DMS 273 (cell line): ENCODE data around the gene GALNT17.
A peak's percentile ranks its signal among the peaks of the same experiment; 100 is the strongest.
"Not testable (repeated sequence)": the region's sequence is repeated elsewhere in the genome, so short reads cannot be mapped to it uniquely, and the experiment has no call there.

Experiments used
- DNase-seq: peaks from one replicate; lab custom pipeline; 2025; ENCODE audit not compliant: unreplicated experiment; lab: John Stamatoyannopoulos, UW

The GALNT17 gene

GRCh38 chr7:71604818-71605414, 473.0 kb downstream of the GALNT17 start:
- DNase-seq = no peak

DNA sequence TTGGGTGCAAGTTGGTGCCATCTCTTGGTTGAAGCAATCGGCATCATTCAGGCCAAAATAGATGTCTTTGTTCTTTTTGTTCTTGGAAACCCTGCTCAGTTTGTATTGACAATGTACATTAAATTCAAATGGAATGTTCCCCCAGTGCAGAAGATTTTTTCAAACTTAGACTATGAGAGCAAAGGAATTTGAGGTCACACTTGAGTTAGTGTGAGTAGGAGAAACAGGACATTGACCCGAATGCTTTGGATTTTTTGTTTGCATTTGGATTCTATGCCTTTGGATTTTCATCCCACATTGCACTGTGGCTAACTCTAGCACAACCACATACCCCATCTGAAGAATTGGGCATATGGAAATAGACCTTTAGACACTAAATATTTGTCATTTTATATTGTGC, 480.0 kb downstream of the GALNT17 start:
- DNase-seq = no peak

- peak; percentile 74 for DNase-seq
Measured at GRCh38 chr7:71612911-71613310, 481.0 kb downstream of the GALNT17 start.

GRCh38 chr7:71613313-71613712, 481.4 kb downstream of the GALNT17 start:
- peak; percentile 40 for DNase-seq

GRCh38 chr7:71615017-71615416, 483.1 kb downstream of the GALNT17 start:
- peak; percentile 67 for DNase-seq

DNA sequence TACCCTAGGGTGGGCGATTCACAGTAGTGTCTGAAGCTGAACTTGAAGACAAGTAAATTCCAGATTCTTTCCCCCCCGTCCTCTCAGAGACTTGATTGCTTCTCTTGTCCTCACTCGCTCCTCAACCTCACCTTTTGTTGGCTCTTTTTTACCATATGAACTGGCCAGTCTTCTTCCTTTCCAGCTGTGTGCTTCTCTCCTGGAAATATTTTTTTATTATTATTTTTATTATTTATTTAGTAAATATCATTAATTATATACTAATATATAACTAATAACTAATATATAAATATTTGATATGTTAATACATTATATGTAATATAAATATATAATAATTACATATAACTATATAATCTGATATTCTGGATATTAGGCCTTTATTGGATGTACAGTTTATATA, 484.3 kb downstream of the GALNT17 start:
- no peak for DNase-seq

- peak; percentile 92 for DNase-seq
Measured at GRCh38 chr7:71618278-71618677, 486.3 kb downstream of the GALNT17 start.

DNA sequence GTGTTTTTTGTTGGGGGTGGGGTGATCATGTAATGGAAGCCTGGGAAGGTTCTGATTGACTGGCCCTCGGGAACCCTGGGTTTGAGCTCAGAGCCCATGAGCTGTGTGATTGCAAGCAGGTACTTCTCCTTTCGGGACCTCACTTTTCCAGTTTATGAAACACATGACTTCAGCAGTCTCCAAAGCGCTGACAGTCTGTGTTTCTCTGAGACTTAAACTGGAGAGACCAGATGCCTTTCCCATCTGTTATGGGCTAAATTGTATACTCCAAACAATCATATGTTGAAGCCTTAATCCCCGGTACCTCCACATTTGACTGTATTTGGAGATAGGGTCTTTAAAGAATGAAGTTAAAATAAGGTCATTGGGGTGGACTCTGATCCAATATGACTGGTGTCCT, 493.6 kb downstream of the GALNT17 start:
- peak; percentile 98 for DNase-seq

DNA sequence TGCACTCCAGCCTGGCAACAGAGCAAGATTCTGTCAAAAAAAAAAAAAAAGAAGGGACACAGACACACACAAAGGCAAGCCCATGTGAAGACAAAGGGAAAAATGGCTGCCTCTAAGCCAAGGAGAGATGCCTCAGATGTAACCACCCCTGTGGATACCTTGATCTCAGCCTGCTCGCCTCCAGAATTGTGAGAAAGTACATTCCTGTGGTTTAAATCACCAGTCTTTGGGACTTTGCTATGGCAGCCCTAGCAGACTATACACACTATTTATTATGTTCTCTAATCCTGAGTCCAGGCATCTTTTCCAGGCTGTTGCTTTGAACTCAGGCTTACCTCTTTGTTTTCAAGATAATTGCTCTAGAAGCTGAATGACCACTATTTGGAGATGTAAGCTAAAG, 494.3 kb downstream of the GALNT17 start:
- peak; percentile 56 for DNase-seq

DNA sequence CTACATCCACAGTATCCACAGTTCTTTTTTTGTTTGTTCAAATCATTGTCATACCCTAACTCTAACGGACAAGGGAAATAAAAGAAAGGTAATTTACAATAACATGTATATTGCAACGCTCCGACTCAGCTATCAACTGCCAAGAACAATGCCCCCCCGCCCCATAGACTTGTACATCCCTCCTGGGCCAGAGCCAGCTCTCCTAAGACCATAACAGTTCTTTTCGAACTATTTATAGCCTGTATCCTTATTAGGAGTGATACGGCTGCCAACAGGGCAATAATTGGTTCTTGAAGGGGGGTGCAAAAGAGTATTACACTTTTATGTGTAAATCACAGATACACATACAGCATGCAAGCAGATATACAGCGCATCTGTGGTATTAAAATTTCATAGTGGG, 495.7 kb downstream of the GALNT17 start:
- DNase-seq = peak; percentile 70

DNA sequence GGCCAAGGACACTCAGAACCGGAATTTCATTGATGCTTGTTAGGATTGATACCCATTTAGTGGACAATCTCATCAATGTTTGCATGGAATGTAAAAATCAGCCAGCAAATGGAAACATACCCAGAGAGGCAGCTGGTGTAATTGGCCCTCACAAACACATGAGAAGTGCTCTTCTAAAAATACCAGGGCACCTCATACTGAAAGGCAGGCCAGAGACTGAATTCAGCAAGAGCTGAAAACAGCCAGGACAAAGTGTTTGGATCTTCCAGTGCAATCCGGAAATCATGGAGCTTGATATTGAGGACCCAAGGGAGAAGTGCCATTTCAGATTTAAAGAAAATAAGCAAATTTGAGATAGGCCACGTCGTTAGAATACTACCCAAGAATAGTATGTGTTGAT, 498.6 kb downstream of the GALNT17 start:
- DNase-seq = peak; percentile 24

DNA sequence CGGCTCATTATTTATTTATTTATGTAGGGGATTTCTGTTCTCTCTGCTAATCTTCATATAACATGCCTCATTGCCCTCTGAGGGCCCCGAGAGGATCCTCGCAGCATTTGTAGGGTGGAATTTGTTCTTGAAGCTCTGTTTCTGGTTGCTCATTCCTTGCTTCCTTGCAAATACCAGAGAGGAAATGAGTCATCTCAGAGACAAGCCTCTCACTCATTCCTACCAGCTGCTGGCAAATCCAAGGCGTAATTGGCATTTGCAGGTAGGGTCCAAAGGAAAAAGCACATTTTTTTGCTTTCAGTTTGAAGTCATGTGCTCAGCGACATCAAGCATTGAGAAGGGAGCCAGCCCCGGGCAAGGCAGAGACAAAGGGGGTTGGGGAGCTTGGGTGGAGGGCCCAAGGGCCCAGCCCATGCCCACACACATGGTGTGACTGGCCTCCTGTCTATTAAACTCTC, 501.6 kb downstream of the GALNT17 start:
- peak; percentile 81 for DNase-seq

DNA sequence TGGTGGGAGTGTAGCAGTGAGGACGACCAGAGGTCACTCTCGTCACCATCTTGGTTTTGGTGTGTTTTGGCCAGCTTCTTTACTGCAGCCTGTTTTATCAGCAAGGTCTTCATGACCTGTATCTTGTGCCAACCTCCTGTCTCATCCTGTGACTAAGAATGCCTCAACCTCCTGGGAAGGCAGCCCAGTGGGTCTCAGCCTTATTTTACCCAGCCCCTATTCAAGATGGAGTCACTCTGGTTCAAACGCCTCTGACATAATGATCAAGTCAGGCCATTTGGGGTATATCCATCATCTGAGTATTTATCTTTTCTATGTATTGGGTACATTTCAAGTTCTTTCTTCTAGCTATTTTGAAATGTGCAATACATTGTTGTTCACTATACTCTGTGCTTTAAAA, 503.9 kb downstream of the GALNT17 start:
- DNase-seq = not testable (repeated sequence)

- DNase-seq = peak; percentile 74
Measured at GRCh38 chr7:71636329-71636728, 504.4 kb downstream of the GALNT17 start.

GRCh38 chr7:71637578-71637977, 505.6 kb downstream of the GALNT17 start:
- peak; percentile 96 for DNase-seq

DNA sequence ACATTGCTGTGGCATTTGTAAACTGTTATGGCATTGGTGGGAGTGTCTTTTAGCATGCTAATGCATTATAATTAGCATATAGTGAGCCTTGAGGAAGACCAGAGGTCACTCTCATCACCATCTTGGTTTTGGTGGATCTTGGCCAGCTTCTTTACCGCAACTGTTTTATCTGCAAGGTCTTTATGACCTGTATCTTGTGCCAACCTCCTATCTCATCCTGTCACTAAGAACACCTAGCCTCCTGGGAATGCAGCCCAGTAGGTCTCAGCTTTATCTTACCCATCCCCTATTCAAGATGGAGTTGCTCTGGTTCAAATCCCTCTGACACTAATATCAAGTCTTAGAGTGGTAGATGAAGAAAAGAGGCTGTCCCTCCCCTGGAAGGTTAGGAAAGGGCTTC, 506.2 kb downstream of the GALNT17 start:
- DNase-seq = no peak

DNA sequence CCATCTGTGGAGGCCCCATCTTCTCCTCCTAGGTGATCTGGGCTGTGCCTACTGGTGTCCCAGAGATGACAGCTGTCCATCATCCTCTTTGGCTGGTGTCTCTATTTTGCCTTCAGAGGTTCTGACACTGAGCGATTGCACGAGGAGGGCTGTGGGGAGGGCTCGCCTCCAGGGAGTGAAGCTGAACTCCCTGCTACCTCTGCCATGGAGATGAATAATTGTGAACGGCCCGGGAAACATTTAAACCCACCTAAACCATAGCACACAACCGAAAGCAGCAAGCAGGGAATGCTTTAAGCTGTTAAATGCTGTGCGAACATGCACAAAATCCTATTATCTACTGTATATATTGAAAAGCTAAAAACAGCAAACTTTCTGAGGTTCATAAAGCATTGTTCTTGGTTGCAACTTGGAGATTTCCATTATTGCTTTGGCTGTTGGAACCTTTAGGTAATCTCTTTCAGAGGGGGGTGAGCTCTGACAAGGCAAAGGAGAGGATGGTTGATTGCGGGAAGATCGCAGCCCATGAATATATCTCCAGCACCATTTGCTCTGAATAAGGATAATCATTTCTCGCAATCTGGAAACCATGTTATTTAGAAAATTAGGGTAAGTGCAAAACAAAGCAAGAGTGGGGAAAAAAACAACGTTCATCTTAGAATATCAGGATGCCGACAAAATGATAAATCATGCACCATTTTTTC, 507.6 kb downstream of the GALNT17 start:
- DNase-seq = no peak

- not testable (repeated sequence) for DNase-seq
Measured at GRCh38 chr7:71643031-71643430, 511.1 kb downstream of the GALNT17 start.

- DNase-seq = no peak
Measured at GRCh38 chr7:71645836-71646235, 513.9 kb downstream of the GALNT17 start.

DNA sequence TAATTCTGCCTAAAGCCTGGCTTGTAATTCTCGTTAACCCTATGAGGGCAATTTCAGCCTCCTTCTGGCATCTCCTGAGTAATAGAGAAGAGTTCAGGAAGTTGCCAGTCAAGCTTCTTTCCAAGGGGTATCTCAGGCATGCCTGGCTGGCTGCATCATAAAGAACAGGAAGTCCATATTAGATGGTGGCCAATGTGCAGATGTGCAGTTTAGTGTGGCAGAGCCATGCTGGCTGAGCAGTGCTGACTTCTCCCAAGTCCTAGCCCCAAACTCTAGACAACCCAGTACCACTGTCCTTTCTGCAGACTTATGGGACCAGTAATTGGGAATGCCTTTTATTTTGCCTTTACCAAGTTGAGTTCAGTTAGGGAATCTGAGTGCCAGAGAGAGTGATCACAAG, 517.9 kb downstream of the GALNT17 start:
- no peak for DNase-seq

DNA sequence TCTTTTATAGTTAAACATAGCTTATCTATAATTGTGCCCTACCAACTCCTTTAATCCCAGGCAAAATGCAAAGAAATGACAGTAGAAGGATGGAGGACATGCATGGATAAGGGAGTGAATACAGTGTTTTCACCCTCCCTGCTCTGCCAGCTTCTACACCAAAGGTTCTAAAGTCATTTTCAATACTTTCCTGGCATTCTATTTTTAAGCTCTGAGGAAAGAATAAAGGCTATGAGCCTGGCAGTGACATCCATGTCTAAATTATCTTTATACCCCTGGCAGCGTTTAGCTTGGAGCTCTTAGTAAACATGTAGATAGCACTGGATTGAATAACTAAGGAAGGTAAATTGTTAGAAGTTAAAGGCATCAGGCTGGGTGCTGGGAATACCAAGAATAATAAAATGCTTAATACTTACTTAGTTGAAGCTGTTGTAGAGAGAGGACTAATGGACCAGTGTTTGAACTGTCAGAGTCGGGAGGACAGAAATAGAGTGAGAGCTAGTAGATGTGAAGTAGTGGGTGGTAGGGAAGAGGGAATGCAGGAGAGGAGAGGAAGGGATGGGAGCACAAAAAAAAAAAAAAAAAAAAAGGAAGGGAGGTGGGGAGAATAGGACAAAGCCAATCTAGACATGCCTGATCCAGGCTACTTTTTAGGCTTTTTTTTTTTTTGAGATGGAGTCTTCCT, 518.9 kb downstream of the GALNT17 start:
- no peak for DNase-seq

DNA sequence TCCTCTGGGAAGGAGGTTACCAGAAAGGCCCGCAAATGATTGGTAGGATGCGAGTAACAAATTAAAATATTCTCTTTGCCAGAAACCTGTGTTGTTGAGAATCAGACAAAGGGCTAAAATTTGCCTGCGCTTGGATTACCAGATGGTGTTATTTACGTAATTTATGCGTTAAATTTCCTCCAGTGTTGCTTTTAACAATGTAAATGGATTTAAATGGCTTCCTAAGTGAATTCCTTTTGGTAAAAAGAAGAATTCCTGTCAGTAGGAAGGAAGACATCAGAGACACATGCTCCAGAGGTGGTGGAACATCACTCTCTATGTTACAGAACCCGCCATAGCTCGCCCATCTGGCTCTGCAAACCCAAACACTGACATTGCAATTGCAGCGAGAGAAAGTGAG, 520.6 kb downstream of the GALNT17 start:
- peak; percentile 56 for DNase-seq
